HEK293 (cell line): ENCODE results near the gene GNLY.

Experiments used
- CTCF ChIA-PET: fragments of 350-600 bp; formaldehyde crosslinking; extraction: SDS; loops from one replicate; lab custom pipeline; 2021; ENCODE audit warnings: antibody characterized with exemption; lab: Yijun Ruan, JAX
- POLR2A ChIA-PET: fragments of 300-600 bp; formaldehyde crosslinking; extraction: SDS; loops from one replicate; lab custom pipeline; 2020; ENCODE audit warnings: antibody characterized with exemption, inconsistent platforms; lab: Yijun Ruan, JAX
- H3K27ac ChIP-seq: fragments of 200-500 bp; sonication (Bioruptor generic); 2 replicates; pipeline ENCODE4 v1.5.1; 2014; ENCODE audit warnings: low read depth, low read length, control low read depth, inconsistent platforms; ENCODE audit errors: extremely low read depth
- H3K36me3 ChIP-seq, 2 experiments: fragments of 200-500 bp in 1 of 2; sonication (Bioruptor generic) in 1 of 2; 1 replicate in 1 of 2; 2 replicates in 1 of 2; pipeline ENCODE4 v1.5.1; 2014 to 2017; ENCODE audit warnings: inconsistent platforms in 2 of 2, low read length in 2 of 2; ENCODE audit not compliant: control insufficient read depth in 2 of 2, insufficient read depth in 1 of 2
- H3K4me1 ChIP-seq: fragments of 200-500 bp; sonication (Bioruptor generic); 2 replicates; pipeline ENCODE4 v1.5.1; 2014; ENCODE audit warnings: mild to moderate bottlenecking, low read length, inconsistent platforms; ENCODE audit not compliant: control insufficient read depth, insufficient read depth
- H3K4me3 ChIP-seq: 2 replicates; pipeline ENCODE4 v1.5.1; 2011; ENCODE audit warnings: low read depth, mild to moderate bottlenecking, control low read depth, low read length, moderate library complexity
- H3K9me3 ChIP-seq: fragments of 200-500 bp; sonication (Bioruptor generic); 2 replicates; pipeline ENCODE4 v1.5.1; 2014; ENCODE audit warnings: low read depth, low read length, inconsistent platforms; ENCODE audit not compliant: control insufficient read depth, insufficient read depth
- BCL11B ChIP-seq: fragments of 450-650 bp; formaldehyde crosslinking; IDR thresholded peaks from 2 replicates; pipeline ENCODE4 v1.5.1; 2016; ENCODE audit warnings: low read depth, missing biosample characterization, missing genetic modification characterization
- EGR2 ChIP-seq: fragments of 450-650 bp; formaldehyde crosslinking; IDR thresholded peaks from 2 replicates; pipeline ENCODE4 v1.5.1; 2016; ENCODE audit warnings: low read depth, missing biosample characterization, missing genetic modification characterization
- GFI1B ChIP-seq: fragments of 450-650 bp; formaldehyde crosslinking; IDR thresholded peaks from 2 replicates; pipeline ENCODE4 v1.5.1; 2016; ENCODE audit warnings: missing biosample characterization, missing genetic modification characterization
- KLF1 ChIP-seq: fragments of 450-650 bp; formaldehyde crosslinking; IDR thresholded peaks from 2 replicates; pipeline ENCODE4 v1.5.1; 2016; ENCODE audit warnings: missing biosample characterization, missing genetic modification characterization
- KLF7 ChIP-seq: fragments of 450-650 bp; formaldehyde crosslinking; IDR thresholded peaks from 2 replicates; pipeline ENCODE4 v1.5.1; 2016; ENCODE audit warnings: missing biosample characterization, missing genetic modification characterization, borderline replicate concordance
- MYNN ChIP-seq: fragments of 450-650 bp; formaldehyde crosslinking; IDR thresholded peaks from 2 replicates; pipeline ENCODE4 v1.5.1; 2016; ENCODE audit warnings: missing biosample characterization, missing genetic modification characterization, borderline replicate concordance
- SP7 ChIP-seq: fragments of 450-650 bp; formaldehyde crosslinking; IDR thresholded peaks from 2 replicates; pipeline ENCODE4 v1.5.1; 2016; ENCODE audit warnings: missing biosample characterization, missing genetic modification characterization
- WT1 ChIP-seq: fragments of 450-650 bp; formaldehyde crosslinking; IDR thresholded peaks from 2 replicates; pipeline ENCODE4 v1.5.1; 2016; ENCODE audit warnings: missing biosample characterization, missing genetic modification characterization
- ZBTB21 ChIP-seq: fragments of 450-650 bp; formaldehyde crosslinking; IDR thresholded peaks from 2 replicates; pipeline ENCODE4 v1.5.1; 2017; ENCODE audit warnings: missing biosample characterization, missing genetic modification characterization
- ZBTB48 ChIP-seq: fragments of 450-650 bp; formaldehyde crosslinking; IDR thresholded peaks from 2 replicates; pipeline ENCODE4 v1.5.1; 2016; ENCODE audit warnings: missing biosample characterization, missing genetic modification characterization
- ZNF155 ChIP-seq: fragments of 450-650 bp; formaldehyde crosslinking; IDR thresholded peaks from 2 replicates; pipeline ENCODE4 v1.5.1; 2016; ENCODE audit warnings: missing biosample characterization, missing genetic modification characterization
- ZNF16 ChIP-seq: fragments of 450-650 bp; formaldehyde crosslinking; IDR thresholded peaks from 2 replicates; pipeline ENCODE4 v1.5.1; 2016; ENCODE audit warnings: low read depth, missing biosample characterization, missing genetic modification characterization
- ZNF175 ChIP-seq: fragments of 450-650 bp; formaldehyde crosslinking; IDR thresholded peaks from 2 replicates; pipeline ENCODE4 v1.5.1; 2016; ENCODE audit warnings: missing biosample characterization, missing genetic modification characterization
- ZNF184 ChIP-seq: fragments of 450-650 bp; IDR thresholded peaks from 2 replicates; pipeline ENCODE4 v1.5.1; 2018; ENCODE audit warnings: missing biosample characterization, mild to moderate bottlenecking, missing genetic modification characterization
- ZNF221 ChIP-seq: fragments of 450-650 bp; formaldehyde crosslinking; IDR thresholded peaks from 2 replicates; pipeline ENCODE4 v1.5.1; 2017; ENCODE audit warnings: missing biosample characterization, missing genetic modification characterization, borderline replicate concordance
- ZNF223 ChIP-seq: fragments of 450-650 bp; formaldehyde crosslinking; IDR thresholded peaks from 2 replicates; pipeline ENCODE4 v1.5.1; 2016; ENCODE audit warnings: missing biosample characterization, missing genetic modification characterization
- ZNF24 ChIP-seq: fragments of 450-650 bp; formaldehyde crosslinking; IDR thresholded peaks from 2 replicates; pipeline ENCODE4 v1.5.1; 2016; ENCODE audit warnings: missing biosample characterization, missing genetic modification characterization
- ZNF366 ChIP-seq: fragments of 450-650 bp; formaldehyde crosslinking; conservative IDR thresholded peaks from 2 replicates; pipeline ENCODE4 v1.5.1; 2016; ENCODE audit warnings: missing biosample characterization, missing genetic modification characterization
- ZNF37A ChIP-seq: fragments of 450-650 bp; IDR thresholded peaks from 2 replicates; pipeline ENCODE4 v1.5.1; 2018; ENCODE audit warnings: missing biosample characterization, missing genetic modification characterization
- ZNF426 ChIP-seq: fragments of 450-650 bp; formaldehyde crosslinking; IDR thresholded peaks from 2 replicates; pipeline ENCODE4 v1.5.1; 2017; ENCODE audit warnings: missing biosample characterization, missing genetic modification characterization, mild to moderate bottlenecking, inconsistent platforms, moderate library complexity
- ZNF529 ChIP-seq: fragments of 450-650 bp; formaldehyde crosslinking; IDR thresholded peaks from 2 replicates; pipeline ENCODE4 v1.5.1; 2017; ENCODE audit warnings: missing genetic modification characterization, missing biosample characterization; ENCODE audit not compliant: insufficient replicate concordance
- ZNF560 ChIP-seq: fragments of 450-650 bp; formaldehyde crosslinking; IDR thresholded peaks from 2 replicates; pipeline ENCODE4 v1.5.1; 2017; ENCODE audit warnings: missing biosample characterization, missing genetic modification characterization, borderline replicate concordance
- ZNF677 ChIP-seq: fragments of 450-650 bp; IDR thresholded peaks from 2 replicates; pipeline ENCODE4 v1.5.0; 2018; ENCODE audit warnings: missing biosample characterization, mild to moderate bottlenecking, missing genetic modification characterization, moderate library complexity
- ZSCAN23 ChIP-seq: fragments of 450-650 bp; formaldehyde crosslinking; IDR thresholded peaks from 2 replicates; pipeline ENCODE4 v1.5.1; 2016; ENCODE audit warnings: missing biosample characterization, missing genetic modification characterization
- TF ChIP-seq, protein P1 (sequence below): fragments of 450-650 bp; formaldehyde crosslinking; IDR thresholded peaks from 2 replicates; pipeline ENCODE4 v1.5.1; 2016; ENCODE audit warnings: missing biosample characterization, missing genetic modification characterization
- TF ChIP-seq, protein P2 (sequence below): fragments of 450-650 bp; formaldehyde crosslinking; IDR thresholded peaks from 2 replicates; pipeline ENCODE4 v1.5.1; 2016; ENCODE audit warnings: missing biosample characterization, missing genetic modification characterization

GNLY gene

DNA sequence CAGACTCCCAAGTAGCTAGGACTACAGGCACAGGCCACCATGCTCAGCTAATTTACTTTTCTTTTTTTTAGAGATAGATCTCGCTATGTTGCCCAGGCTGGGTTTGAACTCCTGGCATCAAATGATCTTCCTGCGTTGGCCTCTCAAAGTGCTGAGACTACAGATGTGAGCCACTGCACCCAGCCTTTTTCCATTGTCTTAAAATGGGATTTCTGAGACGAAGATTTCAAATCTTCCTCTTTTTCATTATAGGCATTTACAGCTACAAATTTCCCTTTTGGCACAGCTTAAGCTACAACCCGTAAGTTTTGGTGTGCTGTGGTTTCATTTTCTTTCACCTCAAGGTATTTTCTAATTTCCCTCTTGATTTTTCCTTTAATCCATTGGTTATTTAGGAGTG is 8.6 kb downstream of the GNLY start:
- Histone ChIP-seq H3K4me3 (no peak overlapping the region), H3K9me3 (no peaks in the 10 kb centered on the region), H3K27ac (no peak overlapping the region)
- CTCF ChIA-PET = interaction anchor here (0.6 to 1.5 kb wide), 2 partner anchors 23 to 103 kb away, joined by 3 to 6 read pairs; no protein-coding TSS in a partner anchor
- POLR2A ChIA-PET = no interaction called here
- TF ChIP-seq ZNF175 (tag by site-specific recombination) (no peak), ZNF223 (tag by site-specific recombination) (no peak), ZNF37A (tag by site-specific recombination) (no peak), ZNF155 (no peak), KLF7 (tag by site-specific recombination) (no peak)
- TF ChIP-seq, all 188 proteins: peak for 0
- no peaks in the 10 kb centered on the region for H3K36me3 ChIP-seq
- H3K4me1 ChIP-seq = no peaks in the 10 kb centered on the region; the same call in 1 of the 2 replicates

DNA sequence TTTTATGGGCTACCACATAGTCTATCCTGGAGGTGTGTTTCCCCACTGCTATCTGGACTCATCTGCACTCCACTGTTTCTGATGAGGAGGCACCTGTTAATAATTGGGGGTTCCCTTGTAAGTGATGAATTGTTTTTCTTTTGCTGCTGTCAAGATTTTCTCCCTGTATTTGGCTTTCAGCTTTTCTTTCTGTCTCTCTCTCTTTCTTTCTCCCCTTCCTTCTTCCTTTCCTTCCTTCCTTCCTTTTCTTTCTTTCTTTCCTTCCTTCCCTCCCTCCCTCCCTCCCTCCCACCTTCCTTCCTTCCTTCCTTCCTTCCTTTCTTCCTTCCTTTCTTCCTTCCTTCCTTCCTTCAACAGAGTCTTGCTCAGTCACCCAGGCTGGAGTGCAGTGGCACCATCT is 9.2 kb downstream of the GNLY start:
- H3K4me3 ChIP-seq = no peak overlapping the region
- H3K4me1 ChIP-seq = no peaks in the 10 kb centered on the region; the same call in 1 of the 2 replicates
- H3K27ac ChIP-seq = no peak overlapping the region
- CTCF ChIA-PET = interaction anchor here (0.6 to 7.1 kb wide), 3 partner anchors 7 to 706 kb away, joined by 6 to 54 read pairs (median 6); partner anchors contain the start of gene GNLY
- POLR2A ChIA-PET = no interaction called here
- TF ChIP-seq ZBTB48 (tag by site-specific recombination) (no peak), EGR2 (no peak), ZNF366 (tag by site-specific recombination) (peak; percentile 81)
- TF ChIP-seq, protein P1, sequence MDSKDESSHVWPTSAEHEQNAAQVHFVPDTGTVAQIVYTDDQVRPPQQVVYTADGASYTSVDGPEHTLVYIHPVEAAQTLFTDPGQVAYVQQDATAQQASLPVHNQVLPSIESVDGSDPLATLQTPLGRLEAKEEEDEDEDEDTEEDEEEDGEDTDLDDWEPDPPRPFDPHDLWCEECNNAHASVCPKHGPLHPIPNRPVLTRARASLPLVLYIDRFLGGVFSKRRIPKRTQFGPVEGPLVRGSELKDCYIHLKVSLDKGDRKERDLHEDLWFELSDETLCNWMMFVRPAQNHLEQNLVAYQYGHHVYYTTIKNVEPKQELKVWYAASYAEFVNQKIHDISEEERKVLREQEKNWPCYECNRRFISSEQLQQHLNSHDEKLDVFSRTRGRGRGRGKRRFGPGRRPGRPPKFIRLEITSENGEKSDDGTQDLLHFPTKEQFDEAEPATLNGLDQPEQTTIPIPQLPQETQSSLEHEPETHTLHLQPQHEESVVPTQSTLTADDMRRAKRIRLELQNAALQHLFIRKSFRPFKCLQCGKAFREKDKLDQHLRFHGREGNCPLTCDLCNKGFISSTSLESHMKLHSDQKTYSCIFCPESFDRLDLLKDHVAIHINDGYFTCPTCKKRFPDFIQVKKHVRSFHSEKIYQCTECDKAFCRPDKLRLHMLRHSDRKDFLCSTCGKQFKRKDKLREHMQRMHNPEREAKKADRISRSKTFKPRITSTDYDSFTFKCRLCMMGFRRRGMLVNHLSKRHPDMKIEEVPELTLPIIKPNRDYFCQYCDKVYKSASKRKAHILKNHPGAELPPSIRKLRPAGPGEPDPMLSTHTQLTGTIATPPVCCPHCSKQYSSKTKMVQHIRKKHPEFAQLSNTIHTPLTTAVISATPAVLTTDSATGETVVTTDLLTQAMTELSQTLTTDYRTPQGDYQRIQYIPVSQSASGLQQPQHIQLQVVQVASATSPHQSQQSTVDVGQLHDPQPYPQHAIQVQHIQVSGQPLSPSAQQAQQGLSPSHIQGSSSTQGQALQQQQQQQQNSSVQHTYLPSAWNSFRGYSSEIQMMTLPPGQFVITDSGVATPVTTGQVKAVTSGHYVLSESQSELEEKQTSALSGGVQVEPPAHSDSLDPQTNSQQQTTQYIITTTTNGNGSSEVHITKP (tag by site-specific recombination) = 0 out of 2 replicates have a peak, but pooled peaks have one; percentile 21
- TF ChIP-seq, all 188 proteins: peak for 2
- H3K36me3 ChIP-seq = no peaks in the 10 kb centered on the region
- no peaks in the 10 kb centered on the region for H3K9me3 ChIP-seq

DNA sequence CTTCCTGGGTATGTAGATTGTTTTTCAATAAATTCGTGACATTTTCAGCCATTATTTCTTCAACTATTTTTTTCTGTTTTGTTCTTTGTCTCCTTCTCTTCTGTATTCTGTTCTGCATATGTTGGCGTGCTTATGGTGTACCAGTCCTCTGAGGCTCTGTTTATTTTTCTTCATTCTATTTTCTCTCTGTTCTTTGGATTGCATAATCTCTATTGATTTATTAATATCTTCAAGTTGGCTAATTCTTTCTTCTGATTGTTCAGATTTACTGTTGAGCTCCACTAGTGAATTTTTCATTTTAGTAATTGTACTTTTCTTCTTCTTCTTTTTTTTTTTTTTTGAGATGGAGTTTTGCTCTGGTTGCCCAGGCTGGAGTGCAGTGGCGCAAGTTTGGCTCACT is 9.9 kb downstream of the GNLY start:
- H3K4me3 ChIP-seq = no peak overlapping the region
- no peaks in the 10 kb centered on the region for H3K9me3 ChIP-seq
- no peak overlapping the region for H3K27ac ChIP-seq
- no peaks in the 10 kb centered on the region; the same call in 1 of the 2 replicates for H3K4me1 ChIP-seq
- CTCF ChIA-PET = interaction anchor here (0.6 to 7.1 kb wide), 4 partner anchors 8 to 25 kb away, joined by 4 to 54 read pairs (median 9); partner anchors contain the start of gene GNLY
- TF ChIP-seq ZNF16 (tag by site-specific recombination) (no peak), KLF1 (tag by site-specific recombination) (no peak), ZNF184 (tag by site-specific recombination) (no peak), MYNN (no peak), SP7 (tag by site-specific recombination) (no peak), BCL11B (tag by site-specific recombination) (no peak), ZNF426 (tag by site-specific recombination) (no peak), GFI1B (no peak), WT1 (tag by site-specific recombination) (no peak), ZSCAN23 (tag by site-specific recombination) (no peak), ZBTB21 (tag by site-specific recombination) (no peak), ZNF560 (no peak), ZNF24 (tag by site-specific recombination) (no peak), ZNF677 (tag by site-specific recombination) (no peak), ZNF221 (tag by site-specific recombination) (no peak), ZNF529 (tag by site-specific recombination) (no peak)
- TF ChIP-seq, protein P2, sequence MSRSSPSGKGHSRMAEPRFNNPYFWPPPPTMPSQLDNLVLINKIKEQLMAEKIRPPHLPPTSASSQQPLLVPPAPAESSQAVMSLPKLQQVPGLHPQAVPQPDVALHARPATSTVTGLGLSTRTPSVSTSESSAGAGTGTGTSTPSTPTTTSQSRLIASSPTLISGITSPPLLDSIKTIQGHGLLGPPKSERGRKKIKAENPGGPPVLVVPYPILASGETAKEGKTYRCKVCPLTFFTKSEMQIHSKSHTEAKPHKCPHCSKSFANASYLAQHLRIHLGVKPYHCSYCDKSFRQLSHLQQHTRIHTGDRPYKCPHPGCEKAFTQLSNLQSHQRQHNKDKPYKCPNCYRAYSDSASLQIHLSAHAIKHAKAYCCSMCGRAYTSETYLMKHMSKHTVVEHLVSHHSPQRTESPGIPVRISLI (tag by site-specific recombination) = no peak
- no peaks in the 10 kb centered on the region for H3K36me3 ChIP-seq
- POLR2A ChIA-PET = interaction anchor here (1.0 kb wide), 1 partner anchor 109 kb away, joined by 3 read pairs; the partner anchor contains the start of gene RNF181
